ES-I3 (cell line): ENCODE results near the gene VTI1A.
"Not testable (repeated sequence)": the region's sequence is repeated elsewhere in the genome, so short reads cannot be mapped to it uniquely, and the experiment has no call there.

ENCODE experiments used
- H3K36me3 ChIP-seq: 2 replicates; pipeline ENCODE4 v1.6.1; 2013; ENCODE audit warnings: mild to moderate bottlenecking, low read length, control low read depth, moderate library complexity; ENCODE audit not compliant: insufficient read depth
- H3K4me1 ChIP-seq: 2 replicates; pipeline ENCODE4 v1.6.1; 2013; ENCODE audit warnings: mild to moderate bottlenecking, control low read depth, low read length; ENCODE audit not compliant: insufficient read depth
- H3K9ac ChIP-seq: 2 replicates; pipeline ENCODE4 v1.6.1; 2013; ENCODE audit warnings: low read depth, mild to moderate bottlenecking, low read length, moderate library complexity
- H3K9me3 ChIP-seq: 2 replicates; pipeline ENCODE4 v1.6.1; 2013; ENCODE audit warnings: mild to moderate bottlenecking, low read length, moderate library complexity; ENCODE audit not compliant: control insufficient read depth, insufficient read depth

Gene VTI1A

DNA sequence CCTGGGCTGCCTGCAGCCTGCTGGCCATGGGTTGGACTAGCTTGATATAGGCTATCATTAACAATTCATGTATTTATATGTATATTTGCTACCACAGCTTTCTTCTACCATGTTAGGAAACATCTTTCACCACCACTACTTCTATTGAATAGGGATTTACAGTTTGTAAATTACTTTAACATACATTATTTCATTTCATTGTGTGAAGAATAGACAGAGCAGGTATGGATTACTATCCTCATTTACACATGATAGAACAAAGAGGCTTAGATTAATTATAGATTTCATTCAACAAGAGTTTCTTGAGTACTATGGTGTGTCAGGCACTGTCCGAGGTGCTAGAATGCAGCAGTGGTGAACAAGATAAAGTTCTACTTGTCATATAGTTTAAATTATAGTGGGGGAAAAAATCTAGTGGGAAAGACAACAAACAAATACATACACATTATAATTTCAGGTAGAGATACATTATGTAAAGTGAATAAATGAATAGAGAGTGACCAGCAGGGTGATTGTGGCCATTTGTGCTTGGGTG, 20.6 kb downstream of the VTI1A start:
- Histone ChIP-seq H3K36me3 (peaks cover 5% of the 10 kb centered on the region), H3K9ac (no peak overlapping the region), H3K4me1 (no peaks in the 10 kb centered on the region), H3K9me3 (no peaks in the 10 kb centered on the region)

DNA sequence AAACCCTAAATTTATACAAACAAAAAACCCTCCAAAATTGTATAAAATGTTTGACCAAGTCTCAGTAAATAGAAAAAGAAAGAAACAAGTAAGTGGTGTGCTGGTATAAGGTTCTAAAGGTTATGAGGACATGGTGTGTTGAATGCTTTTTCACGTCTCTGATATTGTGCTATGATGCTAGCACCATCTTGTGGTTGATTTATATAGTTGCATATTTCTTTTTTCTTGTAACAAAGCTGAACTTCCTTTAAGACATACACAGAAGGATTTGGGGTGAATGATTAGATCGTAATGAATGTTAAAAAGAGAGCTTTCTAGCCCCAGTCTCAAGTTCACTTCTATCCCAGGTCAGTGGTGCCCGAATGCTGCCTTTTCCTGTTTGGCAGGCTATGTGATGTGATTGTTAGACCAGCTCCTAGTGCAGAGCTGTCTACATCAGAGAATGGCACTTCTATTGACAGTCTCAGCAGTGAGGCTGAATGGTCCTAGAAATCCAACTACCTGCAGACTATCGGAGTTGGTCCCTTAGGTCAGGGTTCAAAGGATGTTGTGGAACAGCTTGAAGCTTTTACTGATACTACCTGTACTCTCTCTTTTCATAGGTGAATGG, 25.0 kb downstream of the VTI1A start:
- no peaks in the 10 kb centered on the region for H3K4me1 ChIP-seq
- H3K36me3 ChIP-seq, result no peaks in the 10 kb centered on the region
- no peaks in the 10 kb centered on the region for H3K9me3 ChIP-seq
- H3K9ac ChIP-seq, result no peak overlapping the region

DNA sequence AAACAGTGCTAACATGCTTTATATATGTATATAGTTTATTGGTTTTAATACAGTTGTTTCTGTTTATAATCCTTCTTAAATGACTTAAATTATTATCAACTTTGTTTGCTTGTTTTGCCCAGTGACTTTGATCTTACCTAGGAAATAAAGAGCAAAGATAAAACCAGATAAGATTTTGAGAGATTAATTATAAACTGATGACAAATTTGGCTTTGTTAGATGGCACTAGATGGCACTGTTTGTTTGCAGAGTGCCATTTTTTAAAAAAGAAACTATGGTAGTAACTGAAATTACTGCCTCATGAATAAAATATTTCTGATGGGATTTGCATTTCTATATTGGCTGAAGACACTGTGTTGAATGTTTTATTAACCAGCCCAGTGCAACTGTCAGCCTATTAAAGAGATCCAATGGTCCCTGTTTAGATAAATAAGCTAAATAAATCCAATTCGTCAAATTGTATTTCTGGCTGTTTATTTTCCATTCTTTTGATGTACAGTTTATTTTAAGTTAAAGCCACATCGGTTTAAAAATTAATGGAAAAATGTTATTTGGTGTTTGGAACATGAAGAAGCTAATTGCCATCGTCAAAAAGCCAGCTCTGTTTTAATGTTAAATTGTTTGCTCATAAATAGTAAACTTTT, 28.7 kb downstream of the VTI1A start:
- no peaks in the 10 kb centered on the region for H3K4me1 ChIP-seq
- H3K9me3 ChIP-seq, result no peaks in the 10 kb centered on the region
- H3K9ac ChIP-seq, result no peak overlapping the region
- no peaks in the 10 kb centered on the region for H3K36me3 ChIP-seq

DNA sequence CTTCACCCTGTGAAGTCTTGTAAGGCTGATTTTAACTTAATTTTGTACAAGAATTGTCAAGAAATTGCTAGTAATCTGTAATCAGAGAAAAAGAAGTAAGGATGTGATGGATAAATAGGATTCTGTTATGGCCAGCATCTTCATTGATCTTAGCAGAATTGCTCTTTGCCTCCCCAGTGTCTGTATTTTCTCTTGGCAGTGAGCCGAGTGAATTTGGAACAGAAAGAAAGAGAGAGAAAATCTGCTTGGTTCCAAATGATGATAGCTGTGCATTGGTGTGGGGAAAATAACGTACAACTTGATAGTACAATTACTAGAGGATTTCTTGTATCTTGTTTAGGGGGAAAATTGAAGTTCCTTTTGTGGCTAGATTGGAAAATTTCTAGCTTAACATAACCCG, 34.6 kb downstream of the VTI1A start:
- Histone ChIP-seq H3K9ac (no peak overlapping the region), H3K4me1 (no peaks in the 10 kb centered on the region), H3K36me3 (no peaks in the 10 kb centered on the region), H3K9me3 (no peaks in the 10 kb centered on the region)

DNA sequence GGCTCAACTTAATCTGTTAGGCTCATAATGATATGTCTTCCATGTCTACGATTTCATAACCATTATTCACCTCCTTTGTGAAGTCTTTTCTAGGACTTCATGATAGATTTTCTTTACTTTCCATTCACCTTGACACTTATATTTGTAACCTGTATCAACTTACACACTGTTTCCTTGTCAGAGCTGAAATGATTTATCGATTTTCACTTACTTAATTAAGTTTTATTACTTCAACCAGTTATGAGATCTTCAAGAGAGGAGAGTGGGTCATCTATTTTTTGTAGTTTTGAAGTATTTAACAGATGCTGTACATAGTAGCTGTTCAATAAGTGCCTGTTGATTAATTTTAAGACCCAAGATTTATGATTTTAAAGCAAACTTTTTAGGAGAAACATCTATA, 37.4 kb downstream of the VTI1A start:
- no peaks in the 10 kb centered on the region for H3K9me3 ChIP-seq
- no peaks in the 10 kb centered on the region for H3K4me1 ChIP-seq
- H3K36me3 ChIP-seq, result no peaks in the 10 kb centered on the region
- no peak overlapping the region for H3K9ac ChIP-seq

DNA sequence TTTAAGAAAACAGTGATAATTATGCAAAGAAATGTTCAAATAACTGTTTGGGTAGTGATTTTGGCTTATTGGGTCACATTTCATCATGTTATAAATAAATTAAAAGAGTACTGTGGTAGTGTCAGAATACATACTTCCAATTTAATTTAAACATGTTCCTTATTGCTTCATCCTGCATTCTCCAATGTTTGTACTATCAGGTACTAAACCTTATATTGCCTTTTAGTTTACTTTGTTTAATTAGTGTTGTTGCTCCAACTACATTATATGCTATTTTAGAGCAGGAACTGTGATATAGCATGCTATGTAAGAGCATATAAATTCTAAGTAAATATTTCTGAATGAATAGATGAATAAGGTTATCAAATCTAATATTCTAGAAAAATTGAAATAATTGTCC, 40.9 kb downstream of the VTI1A start:
- Histone ChIP-seq H3K9me3 (no peaks in the 10 kb centered on the region), H3K4me1 (0 out of 2 replicates have a peak, but pooled peaks cover 3% of the 10 kb centered on the region), H3K36me3 (no peaks in the 10 kb centered on the region), H3K9ac (no peak overlapping the region)

DNA sequence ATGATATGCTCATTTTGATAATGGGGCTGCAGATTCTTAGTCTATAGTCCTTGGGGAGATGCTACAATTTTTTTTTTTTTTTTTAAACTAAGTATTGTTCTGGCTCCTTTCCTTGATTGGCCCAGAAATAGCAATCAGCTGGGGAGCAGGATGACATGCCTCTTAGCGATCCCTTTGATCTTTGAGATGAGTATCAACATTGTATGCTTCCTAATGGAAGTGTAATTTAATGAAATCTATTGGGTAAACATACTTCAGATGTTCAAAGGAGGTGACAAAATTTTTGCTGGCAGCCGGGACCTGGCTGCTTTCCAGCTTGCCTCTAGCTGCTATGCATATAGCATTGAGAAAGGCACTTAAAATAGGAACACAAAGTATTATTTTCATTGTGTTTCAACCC, 43.5 kb downstream of the VTI1A start:
- Histone ChIP-seq H3K9me3 (no peaks in the 10 kb centered on the region), H3K9ac (no peak overlapping the region), H3K4me1 (0 out of 2 replicates have a peak, but pooled peaks cover 3% of the 10 kb centered on the region), H3K36me3 (no peaks in the 10 kb centered on the region)

DNA sequence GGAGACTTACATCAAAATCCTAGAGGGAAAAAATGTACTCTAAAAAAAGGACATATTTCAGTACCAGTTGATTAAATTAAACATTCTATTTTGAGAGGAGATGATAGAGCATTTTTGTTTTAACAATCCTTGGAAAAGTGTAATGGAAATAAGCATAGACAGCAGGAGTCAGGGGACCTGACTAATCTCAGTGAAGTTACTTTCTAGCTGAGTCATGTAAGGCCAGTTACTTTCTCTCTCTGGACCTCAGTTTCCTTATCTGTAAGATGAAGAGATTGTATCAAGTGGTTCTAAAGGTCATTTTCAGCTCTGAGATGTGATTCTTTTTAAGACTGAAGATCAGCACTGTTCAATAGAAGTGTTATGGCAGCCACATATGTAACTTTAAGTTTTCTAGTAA, 44.1 kb downstream of the VTI1A start:
- Histone ChIP-seq H3K9me3 (no peaks in the 10 kb centered on the region), H3K9ac (no peak overlapping the region), H3K36me3 (no peaks in the 10 kb centered on the region), H3K4me1 (0 out of 2 replicates have a peak, but pooled peaks cover 3% of the 10 kb centered on the region)

DNA sequence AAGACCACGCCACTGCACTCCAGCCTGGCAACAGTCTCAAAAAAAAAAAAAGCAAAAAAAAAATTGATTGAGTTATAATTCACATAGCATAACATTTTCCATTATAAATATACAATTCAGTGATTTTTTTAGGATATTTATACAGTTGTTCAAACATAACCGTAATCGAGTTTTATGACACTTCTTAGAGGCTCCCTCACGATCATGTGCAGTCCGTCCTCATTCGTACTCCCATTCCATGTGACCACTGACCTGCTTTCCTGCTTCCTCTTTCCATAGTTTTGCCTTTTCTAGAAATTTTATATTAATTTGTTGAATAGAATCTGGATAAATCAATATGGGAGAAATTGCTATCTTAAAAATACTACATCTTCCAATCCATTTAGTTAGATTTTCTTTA, 45.7 kb downstream of the VTI1A start:
- H3K9ac ChIP-seq, result no peak overlapping the region
- 0 out of 2 replicates have a peak, but pooled peaks cover 3% of the 10 kb centered on the region for H3K4me1 ChIP-seq
- no peaks in the 10 kb centered on the region for H3K36me3 ChIP-seq
- H3K9me3 ChIP-seq, result no peaks in the 10 kb centered on the region

DNA sequence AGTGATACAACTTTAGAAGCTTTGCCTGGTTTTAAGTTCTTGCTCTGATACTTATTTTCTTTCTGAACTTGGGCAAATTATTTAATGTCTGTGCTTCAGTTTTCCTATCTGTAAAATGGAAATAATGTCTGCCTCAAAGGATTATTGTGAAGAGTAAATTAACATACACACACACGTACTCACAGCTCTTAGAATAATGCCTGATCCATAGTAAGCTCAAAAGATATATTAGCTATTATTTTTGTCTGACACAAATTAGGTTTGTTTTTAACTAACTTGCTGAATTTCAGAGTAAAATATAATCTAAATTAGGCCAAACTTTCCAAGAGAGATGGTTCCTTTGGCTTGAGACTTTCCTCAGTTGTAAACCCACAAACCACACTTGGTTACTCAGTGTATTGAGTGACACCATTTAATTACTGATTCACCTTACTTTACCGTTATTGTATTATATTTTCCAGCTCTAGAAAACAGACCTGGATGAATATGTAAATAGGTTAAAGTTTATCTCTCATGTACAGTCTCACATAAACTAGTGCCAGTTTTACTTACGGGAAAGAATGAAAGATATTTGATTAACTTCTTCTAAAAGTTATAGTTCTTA, 50.4 kb downstream of the VTI1A start:
- Histone ChIP-seq H3K4me1 (no peaks in the 10 kb centered on the region), H3K9ac (no peak overlapping the region), H3K9me3 (no peaks in the 10 kb centered on the region), H3K36me3 (no peaks in the 10 kb centered on the region)

DNA sequence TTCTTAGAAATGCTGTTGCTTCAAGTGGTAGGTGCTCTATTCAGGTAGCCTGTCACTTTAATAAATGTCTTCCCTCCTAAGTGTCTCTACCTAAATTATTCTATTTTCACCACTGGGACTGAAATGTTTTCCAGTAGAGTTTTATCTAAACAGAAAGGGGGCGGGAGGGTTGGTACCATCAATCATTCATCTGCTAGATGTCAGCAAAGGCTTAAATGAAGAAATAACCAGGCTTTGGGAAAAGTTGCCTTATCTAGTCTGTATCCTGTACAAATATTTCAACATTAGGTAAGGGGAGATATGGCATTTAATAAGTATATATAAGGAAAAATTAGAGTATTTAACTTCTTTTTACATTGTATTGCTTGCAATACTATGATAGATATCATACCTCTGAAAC, 51.8 kb downstream of the VTI1A start:
- H3K36me3 ChIP-seq, result no peaks in the 10 kb centered on the region
- H3K9me3 ChIP-seq, result no peaks in the 10 kb centered on the region
- H3K9ac ChIP-seq, result no peak overlapping the region
- no peaks in the 10 kb centered on the region for H3K4me1 ChIP-seq

DNA sequence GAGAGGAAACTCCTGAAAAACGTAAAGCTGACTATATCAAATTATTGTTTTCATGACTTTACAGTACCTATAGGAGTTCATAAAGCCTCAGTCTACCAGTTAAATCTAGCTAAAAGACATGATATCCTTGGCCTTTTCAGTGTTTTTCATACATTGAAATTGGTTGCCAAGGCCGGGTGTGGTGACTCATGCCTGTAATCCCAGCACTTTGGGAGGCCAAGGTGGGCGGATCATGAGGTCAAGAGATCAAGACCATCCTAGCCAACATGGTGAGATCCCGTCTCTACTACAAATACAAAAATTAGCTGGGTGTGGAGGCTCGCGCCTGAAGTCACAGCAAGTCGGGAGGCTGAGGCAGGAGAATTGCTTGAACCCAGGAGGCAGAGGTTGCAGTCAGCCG, 53.0 kb downstream of the VTI1A start:
- not testable (repeated sequence) for H3K9ac ChIP-seq, H3K4me1 ChIP-seq, H3K36me3 ChIP-seq, H3K9me3 ChIP-seq

DNA sequence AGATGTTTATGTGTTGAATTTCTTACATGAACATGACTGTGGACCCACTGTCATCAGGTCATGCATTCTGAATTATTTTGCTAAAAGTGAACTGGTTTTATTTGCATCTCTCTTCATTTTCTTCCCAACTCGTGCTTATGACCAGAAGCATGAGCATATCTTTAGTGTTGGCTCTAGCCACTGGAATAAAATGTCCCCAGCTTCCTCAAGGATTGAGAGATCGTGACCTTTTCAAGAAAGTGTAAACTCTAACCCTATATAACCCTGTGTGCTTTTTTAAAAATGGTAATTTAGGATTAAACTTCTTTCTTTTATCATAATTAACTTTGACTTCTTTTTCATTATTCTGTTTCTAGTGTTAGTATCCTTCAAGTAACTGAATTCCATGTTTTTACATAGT, 55.5 kb downstream of the VTI1A start:
- Histone ChIP-seq H3K4me1 (no peaks in the 10 kb centered on the region), H3K9ac (no peak overlapping the region), H3K36me3 (no peaks in the 10 kb centered on the region), H3K9me3 (no peaks in the 10 kb centered on the region)

DNA sequence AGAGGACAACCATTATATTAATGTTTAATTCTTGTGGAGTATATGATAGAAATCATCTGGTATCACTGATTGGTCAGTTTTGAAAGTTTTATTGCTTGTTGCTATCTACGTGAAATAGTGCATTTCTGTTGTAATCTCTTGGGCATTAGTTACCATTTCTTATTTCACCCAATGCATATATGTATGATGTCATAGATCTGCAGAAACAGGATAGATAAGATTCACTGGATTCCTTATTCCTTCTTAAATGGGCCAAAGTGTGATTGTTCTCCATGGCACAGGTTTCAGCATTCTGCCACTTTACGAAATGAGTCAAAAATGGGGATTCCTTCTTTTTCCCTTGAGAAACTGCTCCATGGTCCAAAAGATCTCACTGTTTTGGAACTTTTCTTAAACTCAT, 56.6 kb downstream of the VTI1A start:
- H3K9me3 ChIP-seq, result no peaks in the 10 kb centered on the region
- no peaks in the 10 kb centered on the region for H3K36me3 ChIP-seq
- no peaks in the 10 kb centered on the region for H3K4me1 ChIP-seq
- H3K9ac ChIP-seq, result no peak overlapping the region

DNA sequence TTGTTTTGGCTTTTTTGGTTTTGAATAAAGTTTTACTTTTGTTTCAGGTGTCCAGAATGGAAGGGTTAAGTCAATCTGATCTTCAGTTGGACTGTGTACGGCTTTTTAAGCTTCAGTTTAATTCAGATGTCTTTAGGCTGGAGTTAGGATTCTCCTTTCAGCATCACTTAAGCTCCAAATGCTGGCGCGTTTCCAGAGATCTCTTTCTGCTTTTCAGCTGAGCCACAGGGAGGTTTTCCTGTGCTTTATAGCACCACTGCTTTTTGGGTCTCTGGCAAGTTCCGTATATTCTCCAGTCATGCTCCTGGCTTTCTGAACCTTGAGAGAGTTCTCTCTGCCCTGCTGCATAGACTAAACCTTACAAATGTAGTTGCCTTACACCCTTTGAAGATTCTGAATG, 60.0 kb downstream of the VTI1A start:
- Histone ChIP-seq H3K4me1 (no peaks in the 10 kb centered on the region), H3K9me3 (no peaks in the 10 kb centered on the region), H3K36me3 (no peaks in the 10 kb centered on the region), H3K9ac (no peak overlapping the region)
